ENCODE measurements around the gene MPEG1.

Gene MPEG1

DNA sequence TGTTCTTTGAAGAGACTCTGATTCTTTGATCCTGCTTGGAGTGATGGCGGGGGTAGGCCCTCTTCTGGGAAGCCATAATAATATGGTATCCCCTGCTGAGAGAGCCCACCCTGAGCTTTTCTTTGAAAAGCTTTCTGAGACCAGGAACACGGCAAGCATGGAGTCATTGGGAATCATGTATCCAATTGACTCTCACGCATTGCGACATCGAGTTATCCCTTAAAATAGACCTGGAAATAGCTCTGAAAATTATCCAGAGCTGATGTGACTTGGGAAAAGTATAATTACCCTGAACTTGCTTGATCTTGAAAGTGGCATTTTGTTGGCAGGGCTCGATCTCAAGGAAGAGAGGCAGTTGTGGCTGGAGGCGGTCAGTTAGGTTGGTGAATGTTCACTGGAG lies 36.8 kb upstream of the MPEG1 start:
- no CpG with 5 or more reads among the region's 7 CpGs for WGBS, 2 donors (ENCODE audit: extremely low coverage in 2 of 2, insufficient read length in 2 of 2, insufficient replicate concordance in 1 of 2)
- peaks cover 0 to 2% of the 10 kb centered on the region in 2 donors for H3K9me3 ChIP-seq (replicated peaks in 1 of 2; ENCODE audit: control insufficient read depth in 2 of 2, insufficient read depth in 1 of 2, low read depth in 1 of 2, low read length in 2 of 2)

GRCh38 chr11:59247531-59248227 lies 35.0 kb upstream of the MPEG1 start:
- H4K91ac ChIP-seq (ENCODE audit: low read depth, low read length, poor library complexity): no peak overlapping the region
- H2BK5ac ChIP-seq (ENCODE audit: low read length): no peak overlapping the region
- no peak overlapping the region for H2BK120ac ChIP-seq (ENCODE audit: low read depth, low read length)
- no peak overlapping the region for H4K8ac ChIP-seq (ENCODE audit: low read depth, low read length)
- WGBS, 2 donors (ENCODE audit: extremely low coverage in 2 of 2, insufficient read length in 2 of 2, insufficient replicate concordance in 1 of 2): no CpG with 5 or more reads among the region's 2 CpGs
- H2BK15ac ChIP-seq (ENCODE audit: low read length): no peak overlapping the region
- no peak overlapping the region for H2AFZ ChIP-seq (ENCODE audit: low read length)
- H2AK5ac ChIP-seq (ENCODE audit: low read depth, low read length): no peak overlapping the region
- no peak overlapping the region for H3K14ac ChIP-seq (ENCODE audit: low read length)
- no peaks in the 10 kb centered on the region for H3K36me3 ChIP-seq (replicated peaks in 1 of 2; ENCODE audit: control insufficient read depth in 2 of 2, insufficient read depth in 2 of 2, low read length in 2 of 2)
- H3K4me3 ChIP-seq (ENCODE audit: low read length in 2 of 2): no peak overlapping the region
- no peaks in the 10 kb centered on the region for H3K79me1 ChIP-seq (ENCODE audit: low read depth, low read length)
- H2BK12ac ChIP-seq (ENCODE audit: low read length): no peak overlapping the region
- H3K9me3 ChIP-seq (replicated peaks in 1 of 2; ENCODE audit: control insufficient read depth in 2 of 2, insufficient read depth in 1 of 2, low read depth in 1 of 2, low read length in 2 of 2): no peaks in the 10 kb centered on the region
- no peak overlapping the region for H3K23ac ChIP-seq (ENCODE audit: low read depth, low read length, poor library complexity)
- no peak overlapping the region for H3K9ac ChIP-seq (ENCODE audit: low read depth, low read length, poor library complexity)
- H3K4ac ChIP-seq (ENCODE audit: low read length): no peak overlapping the region
- peaks cover 0 to 3% (median 0%) of the 10 kb centered on the region in 3 experiments for H3K27me3 ChIP-seq (ENCODE audit: control insufficient read depth in 3 of 3, insufficient read depth in 3 of 3, low read depth in 1 of 3, low read length in 3 of 3)
- H3K27ac ChIP-seq (replicated peaks; ENCODE audit: low read length): no peak overlapping the region
- H3K4me2 ChIP-seq (ENCODE audit: insufficient read depth, low read length, poor library complexity, severe bottlenecking): no peak overlapping the region
- H3K4me1 ChIP-seq (ENCODE audit: control insufficient read depth in 2 of 2, insufficient read depth in 1 of 2, low read depth in 1 of 2, low read length in 2 of 2): no peaks in the 10 kb centered on the region
- H3K18ac ChIP-seq (ENCODE audit: low read length): no peak overlapping the region
- DNase-seq (ENCODE audit: low spot score): no peak

More for the DNA sequence above, 36.8 kb upstream of the MPEG1 start:
- no peak overlapping the region for H3K4me3 ChIP-seq (ENCODE audit: low read length in 2 of 2)
- no peak overlapping the region for H2BK5ac ChIP-seq (ENCODE audit: low read length)
- H3K27me3 ChIP-seq (ENCODE audit: control insufficient read depth in 3 of 3, insufficient read depth in 3 of 3, low read depth in 1 of 3, low read length in 3 of 3): peaks cover 0 to 3% (median 0%) of the 10 kb centered on the region in 3 experiments
- H2BK120ac ChIP-seq (ENCODE audit: low read depth, low read length): no peak overlapping the region
- H4K8ac ChIP-seq (ENCODE audit: low read depth, low read length): no peak overlapping the region
- H3K79me1 ChIP-seq (ENCODE audit: low read depth, low read length): no peaks in the 10 kb centered on the region
- H2BK15ac ChIP-seq (ENCODE audit: low read length): no peak overlapping the region
- no peak overlapping the region for H2AK5ac ChIP-seq (ENCODE audit: low read depth, low read length)
- no peaks in the 10 kb centered on the region for H3K36me3 ChIP-seq (replicated peaks in 1 of 2; ENCODE audit: control insufficient read depth in 2 of 2, insufficient read depth in 2 of 2, low read length in 2 of 2)
- H3K9ac ChIP-seq (ENCODE audit: low read depth, low read length, poor library complexity): no peak overlapping the region
- no peak overlapping the region for H4K91ac ChIP-seq (ENCODE audit: low read depth, low read length, poor library complexity)
- DNase-seq (ENCODE audit: low spot score): no peak
- no peaks in the 10 kb centered on the region for H3K4me1 ChIP-seq (ENCODE audit: control insufficient read depth in 2 of 2, insufficient read depth in 1 of 2, low read depth in 1 of 2, low read length in 2 of 2)
- H3K27ac ChIP-seq (replicated peaks; ENCODE audit: low read length): no peak overlapping the region
- no peak overlapping the region for H3K23ac ChIP-seq (ENCODE audit: low read depth, low read length, poor library complexity)
- no peak overlapping the region for H3K4me2 ChIP-seq (ENCODE audit: insufficient read depth, low read length, poor library complexity, severe bottlenecking)
- no peak overlapping the region for H3K14ac ChIP-seq (ENCODE audit: low read length)
- no peak overlapping the region for H2BK12ac ChIP-seq (ENCODE audit: low read length)
- H2AFZ ChIP-seq (ENCODE audit: low read length): no peak overlapping the region
- no peak overlapping the region for H3K4ac ChIP-seq (ENCODE audit: low read length)
- no peak overlapping the region for H3K18ac ChIP-seq (ENCODE audit: low read length)

DNA sequence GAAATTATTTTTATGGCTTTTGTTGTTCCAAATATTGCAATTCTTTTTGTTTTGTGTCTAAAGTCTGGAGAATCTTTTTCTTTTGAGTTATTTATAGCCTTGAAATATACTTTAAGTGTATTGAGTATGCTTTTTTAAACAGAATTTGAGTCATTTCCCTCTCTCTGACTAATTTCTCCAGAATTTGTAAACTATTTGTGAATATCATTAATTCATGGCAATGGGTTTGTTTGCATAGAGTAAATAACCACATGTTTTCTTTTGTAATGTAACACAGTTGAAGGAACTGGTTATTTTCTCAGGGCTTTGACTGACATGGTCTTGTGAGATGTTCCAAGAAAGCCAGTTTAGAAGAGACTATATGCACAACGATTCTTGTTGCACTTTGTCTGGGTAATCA lies 30.9 kb upstream of the MPEG1 start:
- Histone ChIP-seq H3K9me3 (replicated peaks in 1 of 2; ENCODE audit: control insufficient read depth in 2 of 2, insufficient read depth in 1 of 2, low read depth in 1 of 2, low read length in 2 of 2) (no peaks in the 10 kb centered on the region), H2AFZ (ENCODE audit: low read length) (no peak overlapping the region), H3K36me3 (replicated peaks in 1 of 2; ENCODE audit: control insufficient read depth in 2 of 2, insufficient read depth in 2 of 2, low read length in 2 of 2) (no peaks in the 10 kb centered on the region), H3K23ac (ENCODE audit: low read depth, low read length, poor library complexity) (no peak overlapping the region), H2BK5ac (ENCODE audit: low read length) (no peak overlapping the region), H3K27me3 (ENCODE audit: control insufficient read depth in 3 of 3, insufficient read depth in 3 of 3, low read depth in 1 of 3, low read length in 3 of 3) (peaks cover 0 to 2% (median 0%) of the 10 kb centered on the region in 3 experiments), H2AK5ac (ENCODE audit: low read depth, low read length) (no peak overlapping the region), H2BK120ac (ENCODE audit: low read depth, low read length) (no peak overlapping the region), H3K4me1 (ENCODE audit: control insufficient read depth in 2 of 2, insufficient read depth in 1 of 2, low read depth in 1 of 2, low read length in 2 of 2) (no peaks in the 10 kb centered on the region), H2BK15ac (ENCODE audit: low read length) (no peak overlapping the region), H3K4me2 (ENCODE audit: insufficient read depth, low read length, poor library complexity, severe bottlenecking) (no peak overlapping the region), H3K14ac (ENCODE audit: low read length) (no peak overlapping the region), H4K8ac (ENCODE audit: low read depth, low read length) (no peak overlapping the region), H3K18ac (ENCODE audit: low read length) (no peak overlapping the region), H3K4ac (ENCODE audit: low read length) (no peak overlapping the region), H3K79me1 (ENCODE audit: low read depth, low read length) (no peaks in the 10 kb centered on the region), H3K27ac (replicated peaks; ENCODE audit: low read length) (no peak overlapping the region), H4K91ac (ENCODE audit: low read depth, low read length, poor library complexity) (no peak overlapping the region), H3K9ac (ENCODE audit: low read depth, low read length, poor library complexity) (no peak overlapping the region), H3K4me3 (ENCODE audit: low read length in 2 of 2) (no peak overlapping the region), H2BK12ac (ENCODE audit: low read length) (no peak overlapping the region)
- DNase-seq (ENCODE audit: low spot score): no peak
- no CpG with 5 or more reads among the region's 1 CpG for WGBS, 2 donors (ENCODE audit: extremely low coverage in 2 of 2, insufficient read length in 2 of 2, insufficient replicate concordance in 1 of 2)

GRCh38 chr11:59240322-59240721 lies 27.6 kb upstream of the MPEG1 start:
- Histone ChIP-seq H2BK5ac (ENCODE audit: low read length) (no peak overlapping the region), H3K79me1 (ENCODE audit: low read depth, low read length) (no peaks in the 10 kb centered on the region), H3K14ac (ENCODE audit: low read length) (no peak overlapping the region), H3K4me3 (ENCODE audit: low read length in 2 of 2) (no peak overlapping the region), H2BK120ac (ENCODE audit: low read depth, low read length) (no peak overlapping the region), H3K4me1 (ENCODE audit: control insufficient read depth in 2 of 2, insufficient read depth in 1 of 2, low read depth in 1 of 2, low read length in 2 of 2) (no peaks in the 10 kb centered on the region), H2AK5ac (ENCODE audit: low read depth, low read length) (no peak overlapping the region), H2BK15ac (ENCODE audit: low read length) (no peak overlapping the region), H3K27me3 (ENCODE audit: control insufficient read depth in 3 of 3, insufficient read depth in 3 of 3, low read depth in 1 of 3, low read length in 3 of 3) (no peaks in the 10 kb centered on the region), H4K91ac (ENCODE audit: low read depth, low read length, poor library complexity) (no peak overlapping the region), H3K9ac (ENCODE audit: low read depth, low read length, poor library complexity) (no peak overlapping the region), H2BK12ac (ENCODE audit: low read length) (no peak overlapping the region), H3K27ac (replicated peaks; ENCODE audit: low read length) (no peak overlapping the region), H4K8ac (ENCODE audit: low read depth, low read length) (no peak overlapping the region), H3K9me3 (replicated peaks in 1 of 2; ENCODE audit: control insufficient read depth in 2 of 2, insufficient read depth in 1 of 2, low read depth in 1 of 2, low read length in 2 of 2) (no peaks in the 10 kb centered on the region), H3K18ac (ENCODE audit: low read length) (no peak overlapping the region), H3K23ac (ENCODE audit: low read depth, low read length, poor library complexity) (no peak overlapping the region), H3K4ac (ENCODE audit: low read length) (no peak overlapping the region), H3K36me3 (replicated peaks in 1 of 2; ENCODE audit: control insufficient read depth in 2 of 2, insufficient read depth in 2 of 2, low read length in 2 of 2) (no peaks in the 10 kb centered on the region), H2AFZ (ENCODE audit: low read length) (no peak overlapping the region), H3K4me2 (ENCODE audit: insufficient read depth, low read length, poor library complexity, severe bottlenecking) (no peak overlapping the region)
- DNase-seq (ENCODE audit: low spot score): no peak

Measured in neuronal stem cell (in vitro differentiated cells).